HTR-8/SVneo (cell line): Measurements from ENCODE around the gene SLCO3A1.

Source experiments
- DNase-seq: peaks from one replicate; pipeline ENCODE4 v3.0.0; 2011; ENCODE audit warnings: low spot score, mixed read lengths; ENCODE audit not compliant: insufficient read length
- FAIRE-seq: peaks from 2 replicates; lab custom pipeline; 2011; peaks lifted over from hg19 to GRCh38; lab: Jason Lieb, UNC

SLCO3A1 gene

DNA sequence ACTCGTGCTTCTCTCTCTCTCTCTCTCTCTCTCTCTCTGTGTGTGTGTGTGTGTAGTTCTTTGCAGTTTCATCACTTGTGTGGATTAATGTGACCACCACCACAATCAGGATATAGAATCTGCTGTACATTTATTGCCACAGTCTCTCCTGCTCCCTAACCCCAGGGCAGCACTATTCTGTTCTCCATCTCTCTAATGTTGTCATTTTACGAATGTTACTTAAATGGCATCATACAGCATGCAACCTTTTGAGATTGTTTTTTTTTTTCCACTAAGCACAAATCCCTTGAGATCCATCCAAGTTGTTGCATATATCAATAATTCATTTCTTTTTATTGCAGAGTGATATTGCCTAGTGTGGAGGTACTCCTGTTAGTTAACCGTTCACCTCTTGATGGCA, 26.9 kb downstream of the SLCO3A1 start:
- no peak for DNase-seq
- FAIRE-seq: no peak

DNA sequence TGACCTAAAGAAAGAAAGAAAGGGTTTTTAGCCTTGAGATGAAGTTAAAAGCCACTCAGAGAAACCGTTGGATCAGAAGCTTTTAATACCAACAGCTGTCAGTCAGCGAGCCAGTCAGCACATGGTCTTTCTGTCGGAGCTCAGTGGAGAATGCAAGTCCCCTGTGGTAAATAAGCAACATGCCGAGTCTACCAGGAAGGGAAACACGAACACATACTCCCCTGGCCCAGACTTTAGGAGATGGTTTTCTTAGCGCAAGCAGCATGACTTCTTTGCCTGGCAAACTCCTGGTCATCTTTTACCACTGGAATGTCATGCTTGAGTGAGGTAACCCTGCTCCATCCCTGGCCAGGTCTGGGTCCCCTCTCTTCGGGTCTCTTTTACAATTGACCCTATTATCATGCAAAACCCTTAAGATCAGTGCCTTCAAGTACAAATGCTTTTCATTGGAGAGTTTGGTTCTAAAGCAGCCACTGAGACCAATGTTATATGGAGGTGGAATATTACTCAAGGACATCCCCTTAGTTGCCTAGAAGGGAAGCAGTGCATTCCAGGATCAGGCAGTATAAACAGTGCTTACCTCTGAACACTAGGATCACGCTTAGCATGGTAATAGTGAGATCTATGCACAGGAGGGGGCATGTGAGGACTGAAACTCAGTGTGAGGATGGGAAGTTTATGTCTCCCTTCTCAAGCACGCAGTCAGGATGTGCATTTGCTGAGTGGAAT, 28.2 kb downstream of the SLCO3A1 start:
- DNase-seq: no peak
- FAIRE-seq: no peak

DNA sequence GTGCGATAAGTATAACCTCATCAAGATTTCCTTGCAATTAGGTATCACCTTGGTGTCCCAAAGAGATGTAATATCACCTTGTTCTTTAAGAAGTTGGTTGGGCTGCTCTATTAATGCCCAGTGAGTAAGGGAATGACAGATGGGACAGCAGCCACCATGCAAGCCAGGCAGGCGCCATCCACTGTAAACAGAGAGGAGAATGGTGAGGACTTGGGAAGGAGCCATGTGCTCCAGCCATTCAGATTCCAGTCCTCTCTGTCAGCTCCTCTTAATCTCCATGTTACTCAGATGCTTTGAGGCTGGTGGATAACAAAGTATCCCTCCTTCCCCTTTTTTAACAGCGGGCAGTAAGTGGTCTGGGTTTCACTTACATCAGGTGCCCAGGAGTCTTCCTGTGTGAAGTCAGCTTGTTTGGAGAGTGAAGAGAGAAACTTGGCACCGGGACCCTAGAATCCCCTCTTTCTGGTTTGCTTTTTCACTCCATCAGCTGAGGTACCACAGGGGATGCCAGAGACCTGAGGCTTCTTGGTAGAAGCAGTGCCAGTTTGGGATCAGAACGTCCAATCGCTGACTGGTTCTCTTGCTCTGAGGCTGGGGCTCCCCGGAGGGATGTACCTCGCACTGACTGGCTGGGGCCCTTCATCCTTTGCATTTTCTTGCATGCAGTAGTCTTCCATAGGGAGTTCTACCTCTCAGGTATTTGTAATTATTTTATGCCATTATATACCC, 29.5 kb downstream of the SLCO3A1 start:
- DNase-seq (no peak), FAIRE-seq (no peak)

DNA sequence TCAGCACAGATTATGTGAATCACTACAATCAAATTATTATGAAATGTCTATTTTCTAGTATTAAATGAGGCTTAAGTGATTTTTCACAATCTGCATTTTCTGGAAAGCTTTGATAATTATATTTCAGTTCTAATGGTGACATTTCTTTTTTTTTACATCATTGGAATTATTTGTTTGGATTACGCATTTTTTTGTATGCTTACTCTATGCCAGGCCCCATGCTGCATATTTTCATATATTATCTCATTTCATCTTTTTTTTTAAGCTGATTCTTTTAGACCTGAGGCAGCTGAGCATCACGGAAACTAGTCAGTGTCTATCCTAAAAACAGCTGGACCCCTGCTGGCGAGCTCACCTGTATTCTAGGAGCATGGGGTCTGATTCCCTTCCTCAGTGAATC, 31.1 kb downstream of the SLCO3A1 start:
- DNase-seq (no peak), FAIRE-seq (no peak)

DNA sequence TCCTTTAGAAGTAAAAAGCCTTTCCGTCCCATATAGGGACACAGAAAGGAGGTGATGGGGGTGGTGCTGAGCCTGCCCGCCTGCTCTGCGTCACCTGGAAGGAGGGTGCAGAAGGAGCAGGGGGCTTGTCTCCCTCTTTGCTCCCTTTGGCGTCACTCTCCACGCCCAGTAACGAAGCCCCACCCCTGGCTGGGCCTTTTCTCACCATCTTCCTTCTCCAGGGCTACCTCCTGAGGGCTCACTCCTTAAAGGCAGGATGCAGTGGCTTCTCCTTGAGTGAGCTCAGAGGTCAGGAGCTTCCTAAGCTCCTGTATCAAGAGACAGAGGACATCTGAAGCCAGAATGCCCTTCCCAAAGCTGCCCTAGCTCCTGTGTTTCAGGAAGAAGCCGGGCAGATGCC, 31.5 kb downstream of the SLCO3A1 start:
- FAIRE-seq (no peak), DNase-seq (no peak)

DNA sequence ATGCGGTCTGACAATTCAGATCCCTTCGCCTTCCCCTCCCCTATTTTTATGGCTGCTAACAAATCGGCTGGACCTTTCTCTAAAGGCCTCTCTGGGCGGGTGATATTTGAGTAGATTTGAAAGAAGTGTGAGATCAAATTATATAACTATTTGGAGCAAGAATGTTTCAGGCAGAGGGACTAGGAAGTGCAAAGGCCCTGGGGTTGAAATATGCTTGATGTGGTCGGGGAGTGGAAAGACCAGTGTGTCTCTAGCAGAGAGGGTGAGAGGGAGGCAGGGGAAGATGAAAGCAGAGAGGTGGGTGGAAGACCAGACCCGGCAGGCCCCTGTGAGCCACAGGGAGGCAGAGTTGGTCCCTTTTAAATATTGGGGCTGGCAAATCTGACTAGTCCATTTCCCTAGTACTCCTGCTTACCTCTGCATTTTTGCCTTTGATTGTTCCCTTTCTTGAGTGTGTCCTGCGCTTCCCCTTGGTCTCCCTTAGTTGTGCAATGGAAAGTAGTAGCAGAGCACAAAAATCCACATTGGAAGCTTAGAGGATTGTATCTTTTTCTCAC, 32.3 kb downstream of the SLCO3A1 start:
- no peak for DNase-seq
- FAIRE-seq: no peak

DNA sequence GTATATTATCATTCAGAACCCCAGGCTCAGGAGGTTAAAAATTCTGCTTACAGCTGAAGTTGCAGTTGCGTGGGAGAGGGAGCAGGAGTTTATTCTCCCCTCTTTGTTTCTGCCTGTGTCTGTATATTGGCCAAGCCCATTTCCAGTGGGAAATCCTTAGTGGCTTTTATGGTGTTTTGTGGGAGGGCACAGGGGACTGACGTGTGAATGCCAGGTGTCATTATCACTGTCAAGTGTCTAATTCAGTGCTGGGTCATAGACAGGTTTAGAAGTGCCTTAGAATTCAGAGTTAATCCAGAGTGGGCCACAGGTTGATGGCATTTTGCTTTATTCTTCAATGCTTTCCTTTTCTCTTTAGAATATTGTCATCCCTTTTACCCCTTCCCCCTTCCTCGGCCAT, 33.4 kb downstream of the SLCO3A1 start:
- FAIRE-seq (no peak), DNase-seq (no peak)

DNA sequence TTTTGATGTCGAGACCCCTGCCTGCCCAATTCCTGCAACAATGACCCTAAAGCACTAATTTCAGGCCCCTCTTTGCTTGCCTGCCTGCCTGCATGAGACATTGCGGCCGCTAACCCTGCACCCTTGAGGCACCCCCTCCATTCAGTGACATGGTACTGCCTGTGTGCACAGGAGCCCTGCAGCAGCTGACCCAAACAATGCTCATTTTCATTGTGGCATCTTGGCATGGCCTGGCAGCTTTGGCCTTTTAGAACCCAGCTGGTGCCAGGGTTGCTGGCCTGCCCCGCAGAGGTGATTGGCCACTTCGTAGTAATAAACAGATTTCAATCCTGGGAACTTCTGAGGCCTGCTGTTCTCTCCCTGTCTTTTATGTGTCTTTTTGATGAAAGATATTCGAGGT, 33.8 kb downstream of the SLCO3A1 start:
- FAIRE-seq (no peak), DNase-seq (no peak)

DNA sequence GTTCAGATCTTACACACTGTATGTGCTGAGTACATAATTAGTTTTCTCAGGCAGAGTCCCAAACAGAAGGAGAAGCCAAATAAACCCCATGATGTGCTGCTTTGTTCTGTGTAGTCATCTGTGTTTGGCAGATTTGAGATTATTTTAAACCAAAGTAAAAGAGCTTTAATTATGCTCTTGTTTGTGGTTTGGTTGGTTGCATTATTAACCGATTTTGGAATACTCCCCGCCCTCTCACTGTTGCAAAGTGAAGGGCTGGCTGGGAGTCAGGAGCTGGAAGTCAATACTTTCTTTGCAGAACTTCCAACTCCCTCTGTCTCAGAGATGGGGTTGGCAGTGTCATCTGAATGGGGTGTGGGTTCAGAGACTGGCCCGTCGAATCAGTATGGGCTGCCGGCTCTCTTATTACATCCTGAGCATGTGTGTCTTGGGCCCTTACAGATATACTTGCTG, 34.4 kb downstream of the SLCO3A1 start:
- no peak for FAIRE-seq
- no peak for DNase-seq

DNA sequence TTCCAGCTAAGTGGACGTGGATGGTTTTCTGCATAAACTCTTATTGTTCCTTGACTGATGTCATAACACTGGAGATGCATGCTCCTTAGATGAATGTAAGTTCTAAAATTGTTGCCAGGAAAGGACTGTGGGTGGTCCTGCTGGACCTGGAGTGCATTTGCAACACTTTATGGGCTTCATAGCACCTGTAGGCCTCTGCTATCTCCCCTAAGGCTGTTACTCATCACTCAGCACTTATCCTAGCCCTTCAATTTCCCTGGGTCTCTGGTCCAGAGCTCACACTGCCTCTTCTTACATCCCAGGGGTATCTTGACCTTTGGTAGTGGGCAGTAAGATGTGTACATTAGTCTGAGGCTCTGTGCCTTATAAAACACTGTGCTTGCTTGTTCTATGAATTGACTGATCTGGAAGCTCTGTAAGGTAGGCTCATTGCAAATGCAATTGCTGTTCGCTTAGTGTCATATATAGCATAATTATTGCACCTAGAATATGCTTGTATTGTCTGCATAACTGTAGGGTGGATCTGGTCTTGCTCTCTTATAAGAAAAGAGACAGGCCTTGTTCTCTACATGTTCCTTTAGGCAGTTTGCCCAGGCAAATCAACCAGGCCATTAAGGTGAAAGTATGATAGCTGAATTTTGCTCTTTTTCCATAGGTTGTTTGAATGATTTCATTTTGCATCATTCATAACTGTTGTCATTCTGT, 35.8 kb downstream of the SLCO3A1 start:
- FAIRE-seq (no peak), DNase-seq (no peak)

DNA sequence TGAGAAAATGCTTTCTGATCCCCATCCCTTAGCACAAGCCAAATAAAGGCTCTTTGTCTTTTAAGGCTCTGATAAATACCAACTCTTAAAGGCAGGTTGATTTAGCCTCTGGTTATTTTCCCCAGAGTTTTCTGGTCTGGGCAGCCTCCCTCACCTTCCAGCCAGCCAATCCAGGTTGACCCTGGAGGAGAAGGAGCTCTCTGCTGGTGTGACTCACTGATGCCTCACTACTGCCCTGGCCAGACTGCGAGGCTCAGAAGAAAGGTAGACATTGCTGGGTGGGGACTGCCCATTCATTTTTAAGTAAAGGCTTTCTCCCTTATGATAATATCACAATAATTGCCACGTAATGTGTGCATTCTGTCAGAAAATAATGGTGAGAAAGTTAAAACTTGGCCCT, 37.1 kb downstream of the SLCO3A1 start:
- no peak for DNase-seq
- no peak for FAIRE-seq

DNA sequence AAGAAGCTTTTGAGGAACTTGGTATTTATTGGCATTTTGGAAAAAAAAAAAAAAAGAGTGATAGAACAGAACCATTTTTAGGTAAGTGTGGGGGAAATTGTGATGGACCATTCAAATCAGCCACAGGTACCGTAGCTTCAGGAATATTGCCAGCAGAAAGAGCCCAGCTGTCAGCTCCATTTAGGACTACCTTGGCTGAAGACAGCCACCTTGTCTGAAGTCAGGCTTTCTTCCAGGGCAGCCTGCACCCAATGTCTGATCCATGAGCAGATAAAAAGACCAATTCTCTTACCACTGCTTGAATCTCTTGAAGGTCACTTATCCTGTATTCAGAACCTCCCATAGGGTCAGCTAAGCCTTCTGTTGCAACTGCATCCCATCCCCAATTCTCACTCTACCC, 37.6 kb downstream of the SLCO3A1 start:
- FAIRE-seq (no peak), DNase-seq (no peak)

DNA sequence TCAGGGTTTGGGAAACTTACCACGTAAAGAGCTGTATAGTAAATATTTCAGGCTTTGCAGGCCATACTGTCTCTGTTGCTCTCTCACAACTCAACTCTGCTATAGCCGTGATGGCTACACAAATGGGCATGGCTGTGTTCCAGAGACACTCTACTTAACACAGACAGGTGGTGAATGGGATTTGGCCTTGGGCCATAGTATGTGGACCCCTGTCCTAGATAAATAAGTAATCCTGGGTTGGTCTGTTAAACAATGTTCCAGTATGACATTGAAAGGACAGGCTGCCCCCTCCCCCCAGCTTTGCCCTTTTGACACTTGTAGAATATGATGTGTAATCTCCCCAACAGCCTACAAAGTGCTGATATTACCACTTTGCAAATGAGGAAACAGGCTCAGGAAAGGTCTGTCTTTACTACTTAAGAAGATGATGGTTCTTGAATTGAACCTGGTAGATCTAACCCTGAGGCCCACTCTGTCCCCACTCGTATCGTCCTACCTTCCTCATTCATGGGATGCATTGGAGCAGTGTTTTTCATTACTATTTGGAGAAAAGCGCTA, 38.4 kb downstream of the SLCO3A1 start:
- DNase-seq (no peak), FAIRE-seq (no peak)

DNA sequence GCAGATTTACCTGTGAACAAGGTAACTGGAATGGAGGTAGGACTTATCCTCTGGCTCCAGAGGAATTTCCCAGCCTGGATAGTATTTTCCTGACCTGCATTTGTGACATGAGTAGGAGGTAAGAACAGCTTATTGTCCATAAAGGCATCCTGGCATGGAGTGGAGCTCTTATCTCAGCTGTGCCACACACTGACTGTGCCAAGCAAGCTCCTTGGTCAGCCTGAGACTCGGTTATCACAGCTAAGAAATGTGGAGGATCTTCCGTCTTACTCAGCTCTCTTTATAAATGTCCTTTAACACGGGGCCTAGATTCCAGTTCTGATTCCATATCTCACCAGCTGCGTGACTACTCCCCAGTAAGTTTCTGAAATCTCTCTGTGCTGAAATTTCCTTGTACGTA, 38.9 kb downstream of the SLCO3A1 start:
- no peak for DNase-seq
- no peak for FAIRE-seq

DNA sequence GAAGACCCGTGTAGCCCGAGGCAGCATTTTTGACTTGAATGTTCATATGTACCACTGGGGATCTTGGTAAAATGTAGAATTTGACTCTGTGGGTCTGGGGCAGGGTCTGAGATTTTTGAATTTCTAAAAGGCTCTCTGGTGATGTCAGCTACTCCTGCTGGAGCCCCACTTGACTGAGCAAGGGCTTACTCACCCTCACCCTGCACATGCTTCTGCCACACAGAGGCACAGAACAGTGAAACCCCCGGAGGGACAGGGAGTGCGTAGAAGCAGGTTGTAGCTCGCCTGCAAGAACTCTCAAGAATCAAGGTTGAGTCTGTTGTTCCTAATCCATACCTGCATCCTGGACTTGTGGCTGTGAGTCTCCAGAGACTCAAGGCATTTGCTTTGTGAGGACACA, 41.1 kb downstream of the SLCO3A1 start:
- FAIRE-seq (no peak), DNase-seq (no peak)

DNA sequence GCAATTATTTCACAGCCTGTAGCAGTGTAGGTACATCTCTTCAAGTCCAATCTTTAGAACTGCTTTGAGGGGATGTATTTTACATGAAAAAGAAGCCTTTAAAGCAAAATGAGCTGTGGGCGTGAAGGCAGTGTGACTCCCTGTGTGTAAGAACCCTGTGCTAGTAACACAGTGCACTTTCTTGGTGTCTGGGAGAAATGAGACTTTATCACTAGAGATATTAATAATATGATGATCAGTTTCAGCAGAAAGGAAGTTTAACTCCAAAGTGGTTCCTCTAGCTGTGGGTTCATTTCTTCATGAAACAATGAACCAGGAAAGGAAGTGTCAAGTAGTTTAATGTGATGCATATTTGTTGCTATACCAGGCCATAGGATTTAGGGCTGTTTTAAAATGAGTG, 41.5 kb downstream of the SLCO3A1 start:
- no peak for DNase-seq
- FAIRE-seq: no peak

DNA sequence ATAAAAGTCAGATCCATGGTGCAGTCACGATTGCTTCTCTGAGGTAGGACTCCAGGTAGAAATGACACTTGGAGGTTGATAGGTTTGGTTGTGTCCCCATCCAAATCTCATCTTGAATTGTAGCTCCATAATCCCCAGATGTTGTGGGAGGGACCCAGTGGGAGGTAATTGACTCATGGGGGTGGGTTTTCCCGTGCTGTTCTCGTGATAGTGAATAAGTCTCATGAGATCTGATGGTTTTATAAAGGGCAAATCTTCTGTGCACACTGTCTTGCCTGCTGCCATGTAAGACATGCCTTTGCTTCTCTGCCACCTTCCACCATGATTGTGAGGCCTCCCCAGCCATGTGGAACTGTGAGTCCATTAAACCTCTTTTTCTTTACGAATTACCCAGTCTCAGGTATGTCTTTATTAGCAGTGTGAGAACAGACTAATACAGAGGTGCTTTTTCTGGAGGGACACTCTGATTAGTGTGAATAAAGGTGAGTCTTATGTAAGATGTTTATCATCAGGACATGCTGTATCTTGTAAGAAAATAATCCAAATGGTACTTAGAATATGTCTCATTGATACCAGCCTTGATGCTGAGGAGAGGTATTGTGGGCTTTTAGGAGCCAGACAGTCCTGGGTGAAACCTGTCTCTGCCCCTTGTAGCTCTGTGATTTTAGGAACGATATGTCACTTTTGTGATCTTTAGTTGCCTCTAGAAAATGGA, 43.0 kb downstream of the SLCO3A1 start:
- DNase-seq (no peak), FAIRE-seq (no peak)

DNA sequence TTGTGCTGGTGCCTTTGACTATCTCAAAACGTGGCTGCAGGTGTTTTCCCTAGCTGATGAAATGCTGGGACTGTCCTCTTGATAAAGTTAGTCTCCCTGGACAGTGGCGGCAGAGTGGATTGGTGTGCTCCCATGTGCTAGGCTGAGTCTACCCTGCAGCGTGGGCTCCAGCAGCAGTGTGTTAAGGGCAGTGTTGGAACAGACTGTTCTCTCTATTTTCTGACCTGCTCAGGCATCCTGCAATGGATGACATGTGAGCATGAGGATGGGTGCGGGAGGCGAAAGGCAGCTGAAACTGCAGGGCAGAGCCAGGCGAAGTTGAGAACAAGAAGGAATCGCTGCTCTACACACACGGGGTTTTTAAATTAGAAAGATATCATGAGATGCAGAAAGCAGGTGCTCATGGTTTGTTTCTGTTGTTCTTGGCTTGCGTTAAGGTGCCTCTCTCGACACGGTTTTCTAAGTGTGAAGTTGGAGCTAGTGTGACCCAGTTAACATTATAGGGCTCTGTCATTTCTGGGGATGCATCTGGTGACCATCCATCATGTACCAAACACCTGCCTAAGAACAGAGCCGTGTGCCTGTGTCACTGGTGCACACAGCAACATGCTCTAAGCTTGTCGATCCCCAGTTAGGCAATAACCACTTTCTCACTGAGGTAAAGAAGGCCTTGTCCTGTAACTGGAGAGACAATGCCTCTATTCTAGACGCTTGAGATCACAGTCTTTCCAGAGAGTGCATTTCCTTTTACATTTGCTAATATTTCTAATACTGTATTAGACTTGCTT, 44.3 kb downstream of the SLCO3A1 start:
- no peak for FAIRE-seq
- DNase-seq: no peak

DNA sequence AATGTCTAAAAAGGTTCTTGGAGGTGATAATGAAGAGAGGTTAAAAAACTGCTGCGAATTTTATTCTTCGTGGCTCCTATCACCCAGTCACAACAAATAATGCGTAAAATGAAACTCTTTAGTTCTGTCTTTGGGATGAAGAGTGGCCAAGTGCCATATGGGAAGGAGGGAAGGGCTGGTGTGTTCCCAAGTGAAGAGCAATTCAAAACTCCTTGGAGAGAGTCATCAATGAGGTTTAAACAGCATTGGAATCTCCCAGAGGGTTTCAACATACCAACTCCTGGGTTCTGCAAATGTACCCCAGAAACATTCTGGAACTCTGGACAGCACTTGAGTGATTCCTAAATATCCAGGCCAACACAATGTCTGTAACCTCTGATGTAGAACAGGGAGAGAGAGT, 45.3 kb downstream of the SLCO3A1 start:
- FAIRE-seq: no peak

More for the DNA sequence above, 45.3 kb downstream of the SLCO3A1 start:
- no peak for DNase-seq
